ENCODE results near the gene DYNC2H1. TPM values are rescaled to one million over a fixed set of nuclear protein-coding genes. Genes with fewer than 3 reads are reported as not detected.

DYNC2H1 gene
- total and polyA plus RNA-seq, 8 donors, result 1.2 to 63.7 (median 14.4) TPM

DNA sequence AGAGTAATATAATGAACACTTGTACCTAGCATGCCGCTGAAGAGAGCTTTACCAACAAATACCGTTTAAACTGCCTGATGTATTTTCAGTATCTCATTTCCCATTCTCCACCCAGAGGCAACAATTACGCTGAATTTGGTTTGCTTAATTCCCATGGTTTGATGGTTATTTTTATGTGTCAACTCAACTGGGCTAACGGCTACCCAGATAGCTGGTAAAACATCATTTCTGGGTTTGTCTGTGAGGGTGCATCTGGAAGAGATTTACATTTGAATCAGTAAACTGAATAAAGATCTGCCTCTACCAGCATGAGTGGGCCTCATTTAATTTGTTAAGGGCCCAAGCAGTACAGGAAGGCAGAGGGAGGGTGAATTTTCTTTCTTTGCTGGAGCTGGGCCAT is 377.9 kb downstream of the DYNC2H1 start:
- TF ChIP-seq, protein P1, sequence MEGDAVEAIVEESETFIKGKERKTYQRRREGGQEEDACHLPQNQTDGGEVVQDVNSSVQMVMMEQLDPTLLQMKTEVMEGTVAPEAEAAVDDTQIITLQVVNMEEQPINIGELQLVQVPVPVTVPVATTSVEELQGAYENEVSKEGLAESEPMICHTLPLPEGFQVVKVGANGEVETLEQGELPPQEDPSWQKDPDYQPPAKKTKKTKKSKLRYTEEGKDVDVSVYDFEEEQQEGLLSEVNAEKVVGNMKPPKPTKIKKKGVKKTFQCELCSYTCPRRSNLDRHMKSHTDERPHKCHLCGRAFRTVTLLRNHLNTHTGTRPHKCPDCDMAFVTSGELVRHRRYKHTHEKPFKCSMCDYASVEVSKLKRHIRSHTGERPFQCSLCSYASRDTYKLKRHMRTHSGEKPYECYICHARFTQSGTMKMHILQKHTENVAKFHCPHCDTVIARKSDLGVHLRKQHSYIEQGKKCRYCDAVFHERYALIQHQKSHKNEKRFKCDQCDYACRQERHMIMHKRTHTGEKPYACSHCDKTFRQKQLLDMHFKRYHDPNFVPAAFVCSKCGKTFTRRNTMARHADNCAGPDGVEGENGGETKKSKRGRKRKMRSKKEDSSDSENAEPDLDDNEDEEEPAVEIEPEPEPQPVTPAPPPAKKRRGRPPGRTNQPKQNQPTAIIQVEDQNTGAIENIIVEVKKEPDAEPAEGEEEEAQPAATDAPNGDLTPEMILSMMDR (IDR thresholded peaks at IDR 0.05), result no peak
- TF ChIP-seq POLR2AphosphoS5 (IDR thresholded peaks at IDR 0.05) (no peak), EP300 (IDR thresholded peaks at IDR 0.05) (no peak), POLR2A (IDR thresholded peaks at IDR 0.05) (no peak)
- Histone ChIP-seq H3K27me3 (no peaks in the 10 kb centered on the region), H3K27ac (no peak overlapping the region), H3K36me3 (no peaks in the 10 kb centered on the region), H3K4me1 (no peaks in the 10 kb centered on the region), H3K4me3 (no peak overlapping the region), H3K9me3 (peaks cover 0 to 11% (median 4%) of the 10 kb centered on the region in 4 donors)
- intact Hi-C loops (cut with DNase I; ENCODE audit: low total_unique reads), result no loop called here
- no peak for DNase-seq
- WGBS, 5 donors, result 84 to 96% (median 90%) methylated on average over 4 of the region's 4 CpGs

DNA sequence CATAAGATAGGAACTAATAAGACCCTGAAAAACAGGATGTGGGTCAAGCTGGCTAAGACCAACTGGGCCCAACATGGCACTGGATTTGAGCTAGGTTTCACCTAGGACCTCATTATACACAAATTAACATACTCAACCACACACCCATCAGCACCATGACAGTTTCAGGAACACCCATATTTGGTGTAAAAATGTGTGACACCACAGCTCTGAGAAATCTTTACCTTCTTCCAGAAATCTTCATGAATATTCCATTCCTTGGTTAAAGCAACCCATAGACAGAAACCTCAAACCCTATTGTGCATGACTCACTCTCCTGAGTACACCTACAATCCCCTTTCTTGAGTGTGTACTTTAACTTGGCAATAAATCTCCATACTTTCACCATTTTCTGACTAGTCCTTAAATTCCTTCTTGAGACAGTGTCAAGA is 378.8 kb downstream of the DYNC2H1 start:
- no peaks in the 10 kb centered on the region for H3K27me3 ChIP-seq
- no peaks in the 10 kb centered on the region for H3K36me3 ChIP-seq
- TF ChIP-seq POLR2AphosphoS5 (IDR thresholded peaks at IDR 0.05) (no peak), POLR2A (IDR thresholded peaks at IDR 0.05) (no peak), EP300 (IDR thresholded peaks at IDR 0.05) (no peak)
- TF ChIP-seq, protein P1 (IDR thresholded peaks at IDR 0.05), result no peak
- peaks cover 0 to 11% (median 4%) of the 10 kb centered on the region in 4 donors for H3K9me3 ChIP-seq
- intact Hi-C loops (cut with DNase I; ENCODE audit: low total_unique reads), result no loop called here
- no peak overlapping the region for H3K4me3 ChIP-seq
- H3K4me1 ChIP-seq, result no peaks in the 10 kb centered on the region
- no peak for DNase-seq
- no peak overlapping the region for H3K27ac ChIP-seq

DNA sequence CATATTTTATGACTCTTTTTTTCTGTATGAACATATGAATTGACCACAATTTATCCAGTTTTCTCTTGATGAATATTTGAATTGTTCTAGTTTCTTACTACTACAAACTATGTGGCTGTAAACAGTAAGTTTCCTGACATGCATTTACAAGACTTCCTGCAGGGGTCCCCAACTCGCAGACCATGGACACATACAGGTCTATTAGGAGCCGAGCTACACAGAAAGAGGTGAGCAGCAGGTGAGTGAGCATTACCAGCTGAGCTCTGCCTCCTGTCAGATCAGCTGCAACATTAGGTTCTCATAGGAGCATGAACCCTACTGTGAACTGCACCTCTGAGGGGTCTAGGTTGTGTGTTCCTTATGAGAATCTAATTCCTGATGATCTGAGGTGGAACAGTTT is 379.4 kb downstream of the DYNC2H1 start:
- TF ChIP-seq POLR2A (IDR thresholded peaks at IDR 0.05) (no peak), EP300 (IDR thresholded peaks at IDR 0.05) (no peak), POLR2AphosphoS5 (IDR thresholded peaks at IDR 0.05) (no peak)
- TF ChIP-seq, protein P1 (IDR thresholded peaks at IDR 0.05), result no peak
- Histone ChIP-seq H3K27ac (no peak overlapping the region), H3K27me3 (no peaks in the 10 kb centered on the region), H3K4me1 (no peaks in the 10 kb centered on the region), H3K36me3 (no peaks in the 10 kb centered on the region), H3K9me3 (peaks cover 0 to 11% (median 4%) of the 10 kb centered on the region in 4 donors), H3K4me3 (no peak overlapping the region)
- intact Hi-C loops (cut with DNase I; ENCODE audit: low total_unique reads), result no loop called here
- 78 to 91% (median 84%) methylated on average over 2 of the region's 2 CpGs for WGBS, 5 donors
- no peak for DNase-seq

DNA sequence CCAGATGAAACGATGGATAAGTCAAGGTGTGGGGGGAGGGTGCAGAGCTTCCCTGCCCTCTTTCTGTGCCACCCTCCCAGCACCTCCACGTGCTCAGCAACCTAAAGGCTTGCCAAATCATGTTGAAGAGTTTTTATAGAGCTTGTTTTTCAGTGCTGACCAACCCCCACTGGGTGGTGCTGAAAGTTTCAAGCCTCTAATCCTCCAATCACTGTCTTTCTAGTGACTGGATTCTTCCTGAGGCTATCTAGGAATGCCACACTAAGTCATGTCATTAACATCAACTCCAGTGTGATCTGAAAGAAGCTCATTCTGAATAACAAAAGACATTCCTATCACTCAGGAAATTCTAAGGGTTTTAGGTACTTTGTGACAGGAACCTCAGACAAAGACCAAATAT is 382.6 kb downstream of the DYNC2H1 start:
- Histone ChIP-seq H3K4me1 (no peaks in the 10 kb centered on the region), H3K4me3 (no peak overlapping the region), H3K27ac (no peak overlapping the region), H3K27me3 (no peaks in the 10 kb centered on the region), H3K36me3 (no peaks in the 10 kb centered on the region), H3K9me3 (peaks cover 0 to 17% (median 4%) of the 10 kb centered on the region in 4 donors)
- TF ChIP-seq POLR2AphosphoS5 (IDR thresholded peaks at IDR 0.05) (no peak), EP300 (IDR thresholded peaks at IDR 0.05) (no peak), POLR2A (IDR thresholded peaks at IDR 0.05) (no peak)
- TF ChIP-seq, protein P1 (IDR thresholded peaks at IDR 0.05), result no peak
- WGBS, 5 donors, result 58 to 71% (median 64%) methylated on average over 2 of the region's 2 CpGs
- DNase-seq, result no peak
- intact Hi-C loops (cut with DNase I; ENCODE audit: low total_unique reads), result no loop called here
